H1 (cell line): ENCODE results near the gene CCL24. TPM values are rescaled to one million over a fixed set of nuclear protein-coding genes. Genes with fewer than 3 reads are reported as not detected.

ENCODE experiments used
- CTCF ChIA-PET: fragments of 300-600 bp; sonication (Branson Sonifier 250); formaldehyde crosslinking; loops from one replicate; lab custom pipeline; 2021; ENCODE audit not compliant: partially characterized antibody; lab: Charles Lee
- POLR2A ChIA-PET: fragments of 300-600 bp; sonication (Branson Sonifier 250); formaldehyde crosslinking; loops from one replicate; lab custom pipeline; 2021; ENCODE audit warnings: inconsistent platforms; ENCODE audit not compliant: partially characterized antibody; lab: Charles Lee
- DNase-seq, 2 experiments: peaks; one replicate each; pipeline versions ENCODE4 v3.0.0 to v3.0.0-alpha.2; 2010 to 2022; ENCODE audit warnings: low spot score in 2 of 2, low read depth in 1 of 2, mixed read lengths in 1 of 2
- FAIRE-seq: peaks from 2 replicates; lab custom pipeline; 2011; peaks lifted over from hg19 to GRCh38; lab: Jason Lieb, UNC
- H2AFZ ChIP-seq: 2 replicates; pipeline ENCODE4 v1.8.1; 2012; ENCODE audit warnings: low read length, inconsistent platforms
- H2AK5ac ChIP-seq: 2 replicates; pipeline ENCODE4 v1.6.1; 2013; ENCODE audit warnings: low read depth, low read length
- H2BK120ac ChIP-seq: replicated peaks from 2 replicates; pipeline ENCODE3; 2013; ENCODE audit warnings: low read depth, low read length, inconsistent platforms
- H2BK12ac ChIP-seq: 2 replicates; pipeline ENCODE4 v1.6.1; 2013; ENCODE audit warnings: low read depth, low read length
- H2BK15ac ChIP-seq: 2 replicates; pipeline ENCODE4 v1.6.1; 2013; ENCODE audit warnings: low read length
- H2BK20ac ChIP-seq: 2 replicates; pipeline ENCODE4 v1.6.1; 2013; ENCODE audit warnings: low read length
- H2BK5ac ChIP-seq: 2 replicates; pipeline ENCODE4 v1.6.1; 2013; ENCODE audit warnings: low read depth, low read length
- H3K14ac ChIP-seq: 2 replicates; pipeline ENCODE4 v1.6.1; 2013; ENCODE audit warnings: inconsistent platforms; ENCODE audit not compliant: insufficient read length
- H3K18ac ChIP-seq: 2 replicates; pipeline ENCODE4 v1.6.1; 2013; ENCODE audit warnings: low read length; ENCODE audit errors: extremely low read depth
- H3K23ac ChIP-seq: 2 replicates; pipeline ENCODE4 v1.6.1; 2013; ENCODE audit warnings: inconsistent platforms; ENCODE audit not compliant: insufficient read length
- H3K23me2 ChIP-seq: 2 replicates; pipeline ENCODE4 v1.6.1; 2013; ENCODE audit warnings: low read depth, low read length
- H3K27ac ChIP-seq: 2 replicates; pipeline ENCODE4 v1.6.1; 2011; ENCODE audit warnings: low read depth, low read length, inconsistent platforms
- H3K27me3 ChIP-seq, 4 experiments: replicated peaks in 1 of 4; 1 replicate in 1 of 4; 2 replicates in 3 of 4; pipeline versions ENCODE4 v1.6.1 to v1.8.1; 2011 to 2013; ENCODE audit warnings: low read length in 3 of 4, mild to moderate bottlenecking in 3 of 4, inconsistent platforms in 2 of 4, mixed read lengths in 2 of 4, moderate library complexity in 1 of 4; ENCODE audit not compliant: control insufficient read depth in 3 of 4, insufficient read depth in 3 of 4; ENCODE audit errors: extremely low read depth in 1 of 4
- H3K36me3 ChIP-seq, 4 experiments: 2 replicates each; pipeline versions ENCODE4 v1.6.1 to v1.8.1; 2011 to 2013; ENCODE audit warnings: mild to moderate bottlenecking in 4 of 4, low read length in 3 of 4, moderate library complexity in 2 of 4, control low read depth in 1 of 4, inconsistent platforms in 1 of 4; ENCODE audit not compliant: insufficient read depth in 4 of 4, control insufficient read depth in 2 of 4
- H3K4ac ChIP-seq: replicated peaks from 2 replicates; pipeline ENCODE3; 2013; ENCODE audit warnings: low read length, low read depth, mixed read lengths, inconsistent platforms; ENCODE audit not compliant: insufficient read length
- H3K4me1 ChIP-seq, 4 experiments: replicated peaks in 1 of 4; 1 replicate in 1 of 4; 2 replicates in 3 of 4; pipeline versions ENCODE4 v1.6.1 to v1.8.1; 2011 to 2013; ENCODE audit warnings: low read length in 3 of 4, inconsistent platforms in 2 of 4, mixed read lengths in 1 of 4; ENCODE audit not compliant: insufficient read depth in 4 of 4, control insufficient read depth in 3 of 4
- H3K4me2 ChIP-seq, 2 experiments: 2 replicates each; pipeline versions ENCODE4 v1.6.1 to v1.8.1; 2011 to 2013; ENCODE audit warnings: low read depth in 2 of 2, low read length in 2 of 2, control low read depth in 1 of 2, inconsistent platforms in 1 of 2, mild to moderate bottlenecking in 1 of 2; ENCODE audit not compliant: insufficient read depth in 1 of 2
- H3K4me3 ChIP-seq, 4 experiments: fragments of 200-600, 300-600 bp in 1 of 4; sonication (generic), shearing (Covaris generic), sonication (Bioruptor Twin) in 1 of 4; 2 replicates each; pipeline versions ENCODE4 v1.5.1 to v1.8.1; 2011 to 2016; ENCODE audit warnings: low read length in 4 of 4, low read depth in 3 of 4, control low read depth in 2 of 4, inconsistent platforms in 2 of 4, mild to moderate bottlenecking in 2 of 4, mixed read lengths in 1 of 4, moderate library complexity in 1 of 4; ENCODE audit not compliant: insufficient read depth in 2 of 4; ENCODE audit errors: extremely low read depth in 1 of 4
- H3K56ac ChIP-seq: replicated peaks from 2 replicates; pipeline ENCODE3; 2013; ENCODE audit warnings: low read depth, mild to moderate bottlenecking, mixed read lengths, low read length, inconsistent platforms; ENCODE audit not compliant: insufficient read length
- H3K79me1 ChIP-seq: 2 replicates; pipeline ENCODE4 v1.6.1; 2013; ENCODE audit warnings: low read depth, low read length, control low read depth
- H3K79me2 ChIP-seq, 2 experiments: 2 replicates each; pipeline versions ENCODE4 v1.6.1 to v1.8.1; 2012 to 2013; ENCODE audit warnings: low read length in 2 of 2, mild to moderate bottlenecking in 2 of 2, inconsistent platforms in 1 of 2; ENCODE audit not compliant: insufficient read depth in 2 of 2, control insufficient read depth in 1 of 2
- H3K9ac ChIP-seq, 4 experiments: replicated peaks in 1 of 4; 1 replicate in 1 of 4; 2 replicates in 3 of 4; pipeline versions ENCODE4 v1.6.1 to v1.8.1; 2011 to 2013; ENCODE audit warnings: low read depth in 3 of 4, low read length in 3 of 4, control low read depth in 2 of 4, mild to moderate bottlenecking in 2 of 4, moderate library complexity in 2 of 4, inconsistent platforms in 1 of 4; ENCODE audit errors: extremely low read depth in 1 of 4
- H3K9me3 ChIP-seq, 2 experiments: 2 replicates each; pipeline versions ENCODE4 v1.6.1 to v1.8.1; 2012 to 2013; ENCODE audit warnings: mild to moderate bottlenecking in 2 of 2, moderate library complexity in 2 of 2, control low read depth in 1 of 2, inconsistent platforms in 1 of 2, low read depth in 1 of 2, low read length in 1 of 2, mixed read lengths in 1 of 2; ENCODE audit not compliant: insufficient read depth in 2 of 2
- H4K20me1 ChIP-seq, 2 experiments: replicated peaks in 1 of 2; 2 replicates each; pipeline versions ENCODE3 to v1.8.1; 2011 to 2013; ENCODE audit warnings: inconsistent platforms in 2 of 2, low read length in 2 of 2, mild to moderate bottlenecking in 1 of 2; ENCODE audit not compliant: insufficient read depth in 2 of 2, control insufficient read depth in 1 of 2
- H4K5ac ChIP-seq: 2 replicates; pipeline ENCODE4 v1.6.1; 2013; ENCODE audit warnings: low read length, low read depth, mixed read lengths, inconsistent platforms; ENCODE audit not compliant: insufficient read length
- H4K8ac ChIP-seq: 2 replicates; pipeline ENCODE4 v1.8.0; 2013; ENCODE audit warnings: mild to moderate bottlenecking, moderate library complexity, low read length, inconsistent platforms; ENCODE audit not compliant: insufficient read depth; ENCODE audit errors: extremely low read depth
- H4K91ac ChIP-seq: replicated peaks from 2 replicates; pipeline ENCODE3; 2013; ENCODE audit warnings: low read length, mixed read lengths, inconsistent platforms; ENCODE audit not compliant: insufficient read length
- CEBPB ChIP-seq: IDR thresholded peaks from 2 replicates; pipeline ENCODE4 v1.6.1; 2012; ENCODE audit warnings: low read depth, low read length
- EZH2 ChIP-seq: fragments of 200-600 bp; sonication (generic); IDR thresholded peaks from 2 replicates; pipeline ENCODE4 v1.7.1; 2012; ENCODE audit warnings: low read depth, mild to moderate bottlenecking, moderate library complexity, low read length, inconsistent platforms; ENCODE audit not compliant: severe bottlenecking
- NANOG ChIP-seq: IDR thresholded peaks from 2 replicates; pipeline ENCODE4 v1.6.1; 2011; ENCODE audit warnings: low read length, low read depth, mild to moderate bottlenecking, inconsistent platforms; ENCODE audit not compliant: insufficient read depth, poor library complexity, severe bottlenecking
- PHF8 ChIP-seq: fragments of 200-600 bp; sonication (generic); conservative IDR thresholded peaks from 2 replicates; pipeline ENCODE4 v1.7.1; 2012; ENCODE audit warnings: low read depth, mild to moderate bottlenecking, inconsistent platforms, low read length, moderate library complexity
- POU5F1 ChIP-seq: IDR thresholded peaks from 2 replicates; pipeline ENCODE4 v1.6.1; 2011; ENCODE audit warnings: low read depth, mild to moderate bottlenecking, low read length, moderate library complexity
- RXRA ChIP-seq: IDR thresholded peaks from 2 replicates; pipeline ENCODE4 v1.6.1; 2011; ENCODE audit warnings: low read depth, mild to moderate bottlenecking, low read length, moderate library complexity; ENCODE audit not compliant: insufficient read depth
- SAP30 ChIP-seq: fragments of 300-600 bp; sonication (generic); IDR thresholded peaks from 2 replicates; pipeline ENCODE4 v1.7.1; 2012; ENCODE audit warnings: low read length, moderate library complexity, mild to moderate bottlenecking, inconsistent platforms; ENCODE audit not compliant: insufficient read depth, insufficient replicate concordance
- WGBS, 2 experiments: shearing (Covaris generic) in 1 of 2; methylation state at CpG; one replicate each; pipeline versions ENCODE4 v1.1.6 to v1.1.7; 2013 to 2015; ENCODE audit warnings: low lambda C conversion rate in 2 of 2, mixed read lengths in 2 of 2, inconsistent platforms in 1 of 2, low coverage in 1 of 2, missing lambda C conversion rate in 1 of 2; ENCODE audit not compliant: insufficient replicate concordance in 2 of 2, insufficient coverage in 1 of 2, insufficient read length in 1 of 2; ENCODE audit errors: extremely low coverage in 1 of 2, missing lambda C conversion rate in 1 of 2; 5-methylcytosine and 5-hydroxymethylcytosine counted together
- polyA plus RNA-seq, 7 experiments: library from polyadenylated mRNA; depleted of rRNA in 3 of 7; stranded (reverse) in 5 of 7; unstranded in 2 of 7; fragments of >200 nt in 5 of 7; fragments of 200-250 nt in 2 of 7; gene quantifications; 1 replicate in 5 of 7; 2 replicates in 1 of 7; 4 replicates in 1 of 7; pipeline versions ENCODE4 v1.2.1 to v1.2.3, GENCODE V29; 2011 to 2013; ENCODE audit warnings: missing spikeins in 2 of 7, mixed read lengths in 2 of 7
- total RNA-seq: library from RNA; stranded (reverse); fragmentation: NEBNext Ultra II Directional; extraction: Animal tissue kit (Norgen Biotek cat#: 25700); gene quantifications from 2 replicates; pipeline ENCODE4 v1.2.1, GENCODE V29; 2021

The CCL24 gene
- total and polyA plus RNA-seq, 2 of the 8 experiments (the other 6 are each of a cell fraction or from before 2014, with no cell fraction given) = not detected

GRCh38 chr7:75804705-75805104 lies 8.9 kb downstream of the CCL24 start:
- Histone ChIP-seq H3K56ac (no peak overlapping the region), H2BK5ac (no peak overlapping the region), H2BK20ac (no peak overlapping the region), H2BK12ac (no peak overlapping the region), H3K18ac (no peak overlapping the region), H3K9ac (no peak overlapping the region), H3K79me1 (no peaks in the 10 kb centered on the region), H4K91ac (no peak overlapping the region), H3K27ac (no peak overlapping the region), H2BK15ac (no peak overlapping the region), H4K5ac (no peak overlapping the region), H3K4me3 (no peak overlapping the region), H3K4me2 (no peak overlapping the region), H3K23ac (no peak overlapping the region), H4K20me1 (no peaks in the 10 kb centered on the region), H3K27me3 (no peaks in the 10 kb centered on the region), H2AK5ac (no peak overlapping the region), H2BK120ac (no peak overlapping the region), H3K79me2 (no peaks in the 10 kb centered on the region), H3K9me3 (peaks cover 6 to 9% of the 10 kb centered on the region in 2 experiments; a peak in 3 of 4 replicates), H3K4me1 (no peaks in the 10 kb centered on the region), H2AFZ (no peak overlapping the region)
- POLR2A ChIA-PET = interaction anchor here (0.6 kb wide), 1 partner anchor 19 kb away, joined by 3 read pairs; no protein-coding TSS in a partner anchor
- DNase-seq = no peak
- no peak for FAIRE-seq
- 73% methylated on average over 5 of the region's 5 CpGs; no CpG with 5 or more reads in 1 of the 2 experiments for WGBS, 2 experiments
- TF ChIP-seq EZH2 (no peak), CEBPB (no peak), POU5F1 (no peak), PHF8 (no peak), NANOG (no peak), RXRA (no peak), SAP30 (no peak)
- TF ChIP-seq, all 59 proteins: peak for 0
- H3K4ac ChIP-seq = no peak overlapping the region
- H3K23me2 ChIP-seq = no peaks in the 10 kb centered on the region
- H3K36me3 ChIP-seq = no peaks in the 10 kb centered on the region
- CTCF ChIA-PET = no interaction called here
- H4K8ac ChIP-seq = no peak overlapping the region
- H3K14ac ChIP-seq = no peak overlapping the region
